ENCODE data around the gene ZIM2.

- TF ChIP-seq POLR2AphosphoS2 (IDR thresholded peaks at IDR 0.05; ENCODE audit: low read depth, low read length) = no peak
- TF ChIP-seq YY1 (IDR thresholded peaks at IDR 0.05; ENCODE audit: low read depth, low read length) = no peak
- no peak for TF ChIP-seq EP300 (IDR thresholded peaks at IDR 0.05; ENCODE audit: borderline replicate concordance in 1 of 2, control insufficient read depth in 1 of 2, low read depth in 2 of 2, low read length in 2 of 2)
- no peak for TF ChIP-seq SUZ12 (IDR thresholded peaks at IDR 0.05; ENCODE audit: unreplicated experiment)
- no peak for TF ChIP-seq WRNIP1 (IDR thresholded peaks at IDR 0.05; ENCODE audit: borderline replicate concordance, low read depth, low read length)
- no peak for TF ChIP-seq E4F1 (IDR thresholded peaks at IDR 0.05; ENCODE audit: borderline replicate concordance, partially characterized antibody)
- TF ChIP-seq BCL11A (IDR thresholded peaks at IDR 0.05; ENCODE audit: low read depth, low read length) = no peak
Measured at GRCh38 chr19:56840451-56841192, at the start of gene ZIM2, which contains the start of gene PEG3.
